Liver (tissue), 9 donors: ENCODE data around the gene BRIP1. TPM values are rescaled to one million over a fixed set of nuclear protein-coding genes. Genes with fewer than 3 reads are reported as not detected.

Source experiments
- DNase-seq: peaks from one replicate; pipeline ENCODE4 v3.0.0-alpha.2; 2017; ENCODE audit warnings: low spot score
- H3K27ac ChIP-seq, 2 donors: one replicate each; pipeline ENCODE4 v1.7.0; 2013; ENCODE audit warnings: inconsistent platforms in 2 of 2, low read length in 2 of 2, control low read depth in 1 of 2, low read depth in 1 of 2, mild to moderate bottlenecking in 1 of 2
- H3K27me3 ChIP-seq, 4 donors: one replicate each; pipeline versions ENCODE4 v1.6.1 to v1.7.0; 2013; ENCODE audit warnings: low read length in 3 of 4, inconsistent platforms in 1 of 4, mild to moderate bottlenecking in 1 of 4, moderate library complexity in 1 of 4; ENCODE audit not compliant: control insufficient read depth in 4 of 4, insufficient read depth in 4 of 4
- H3K36me3 ChIP-seq, 4 donors: one replicate each; pipeline versions ENCODE4 v1.6.1 to v1.7.0; 2013; ENCODE audit warnings: low read length in 3 of 4, mild to moderate bottlenecking in 3 of 4, low read depth in 1 of 4, moderate library complexity in 1 of 4; ENCODE audit not compliant: control insufficient read depth in 4 of 4, insufficient read depth in 3 of 4
- H3K4me1 ChIP-seq, 4 donors: one replicate each; pipeline versions ENCODE4 v1.6.1 to v1.7.0; 2013; ENCODE audit warnings: low read length in 3 of 4, mild to moderate bottlenecking in 3 of 4, moderate library complexity in 1 of 4; ENCODE audit not compliant: control insufficient read depth in 4 of 4, insufficient read depth in 4 of 4
- H3K4me3 ChIP-seq, 3 donors: one replicate each; pipeline versions ENCODE4 v1.6.1 to v1.7.0; 2013; ENCODE audit warnings: low read length in 3 of 3, control low read depth in 1 of 3, low read depth in 1 of 3, mild to moderate bottlenecking in 1 of 3
- H3K9ac ChIP-seq, 2 donors: one replicate each; pipeline ENCODE4 v1.7.0; 2013; ENCODE audit warnings: low read length in 2 of 2, mild to moderate bottlenecking in 2 of 2, moderate library complexity in 2 of 2, control low read depth in 1 of 2, low read depth in 1 of 2
- H3K9me3 ChIP-seq, 4 donors: one replicate each; pipeline versions ENCODE4 v1.6.1 to v1.7.0; 2013; ENCODE audit warnings: low read length in 3 of 4; ENCODE audit not compliant: control insufficient read depth in 4 of 4
- EGR1 ChIP-seq, 2 donors: IDR thresholded peaks; 2 replicates each; pipeline ENCODE4 v1.6.1; 2016 to 2018; ENCODE audit warnings: antibody characterized with exemption in 2 of 2, low read depth in 2 of 2
- FOXA1 ChIP-seq: IDR thresholded peaks from 2 replicates; pipeline ENCODE4 v1.6.1; 2016; ENCODE audit warnings: antibody characterized with exemption
- GABPA ChIP-seq, 2 donors: IDR thresholded peaks in 1 of 2; conservative IDR thresholded peaks in 1 of 2; 2 replicates each; pipeline ENCODE4 v1.6.1; 2016; ENCODE audit warnings: antibody characterized with exemption in 2 of 2, mild to moderate bottlenecking in 1 of 2, moderate library complexity in 1 of 2
- HNF4A ChIP-seq, 2 donors: conservative IDR thresholded peaks; 2 replicates each; pipeline ENCODE4 v1.6.1; 2016; ENCODE audit warnings: antibody characterized with exemption in 2 of 2, mild to moderate bottlenecking in 2 of 2
- HNF4G ChIP-seq: IDR thresholded peaks from 2 replicates; pipeline ENCODE4 v1.6.1; 2016; ENCODE audit warnings: antibody characterized with exemption
- JUND ChIP-seq, 2 donors: IDR thresholded peaks; 2 replicates each; pipeline ENCODE4 v1.6.1; 2016; ENCODE audit warnings: antibody characterized with exemption in 2 of 2
- NR2F2 ChIP-seq: IDR thresholded peaks from 2 replicates; pipeline ENCODE4 v1.6.1; 2016; ENCODE audit warnings: antibody characterized with exemption
- RAD21 ChIP-seq, 2 donors: IDR thresholded peaks; 2 replicates each; pipeline ENCODE4 v1.6.1; 2016; ENCODE audit warnings: antibody characterized with exemption in 2 of 2, mild to moderate bottlenecking in 2 of 2
- RXRA ChIP-seq, 2 donors: IDR thresholded peaks; 2 replicates each; pipeline ENCODE4 v1.6.1; 2017 to 2018; ENCODE audit warnings: antibody characterized with exemption in 2 of 2, mild to moderate bottlenecking in 1 of 2
- SP1 ChIP-seq: IDR thresholded peaks from 2 replicates; pipeline ENCODE4 v1.6.1; 2018; ENCODE audit warnings: antibody characterized with exemption, mild to moderate bottlenecking
- TAF1 ChIP-seq: conservative IDR thresholded peaks from 2 replicates; pipeline ENCODE4 v1.6.1; 2016; ENCODE audit warnings: antibody characterized with exemption, mild to moderate bottlenecking
- YY1 ChIP-seq: IDR thresholded peaks from 2 replicates; pipeline ENCODE4 v1.6.1; 2016; ENCODE audit warnings: antibody characterized with exemption, mild to moderate bottlenecking
- WGBS: extraction: QIAGEN DNeasy Blood & Tissue Kit; methylation state at CpG from one replicate; pipeline ENCODE4 v1.1.7; 2013; 5-methylcytosine and 5-hydroxymethylcytosine counted together
- polyA plus RNA-seq, 2 donors: library from polyadenylated mRNA; stranded (reverse) in 1 of 2; unstranded in 1 of 2; fragments of 200-250 nt in 1 of 2; fragments of >200 nt in 1 of 2; fragmentation: Nextera tagmentation in 1 of 2; extraction: Ambion mirVana in 1 of 2; gene quantifications; one replicate each; pipeline versions ENCODE4 v1.2.1 to v1.2.3, GENCODE V29; 2013 to 2015
- total RNA-seq, 2 donors: library from RNA; depleted of rRNA; stranded (reverse); fragments of >200 nt; gene quantifications; one replicate each; pipeline ENCODE4 v1.2.3, GENCODE V29; 2014
- TF ChIP-seq, protein P1 (sequence below): IDR thresholded peaks from 2 replicates; pipeline ENCODE4 v1.6.1; 2016; ENCODE audit warnings: antibody characterized with exemption
- TF ChIP-seq, protein P2 (sequence below): IDR thresholded peaks from 2 replicates; pipeline ENCODE4 v1.6.1; 2016; ENCODE audit warnings: antibody characterized with exemption
- TF ChIP-seq, protein P3 (sequence below): IDR thresholded peaks from 2 replicates; pipeline ENCODE4 v1.6.1; 2016; ENCODE audit warnings: antibody characterized with exemption, mild to moderate bottlenecking
- TF ChIP-seq, protein P4 (sequence below): fragments of 150-350 bp; IDR thresholded peaks from 2 replicates; pipeline ENCODE4 v1.5.1; 2017; ENCODE audit warnings: improper control_type of control experiment, low read depth, low read length; ENCODE audit not compliant: missing input control
- TF ChIP-seq, protein P5 (sequence below): IDR thresholded peaks from 2 replicates; pipeline ENCODE4 v1.6.1; 2016; ENCODE audit warnings: antibody characterized with exemption
- donor health status: healthy.
- donor health status: healthy.
- donor health status: healthy.
- donor health status: healthy.
- donor health status: healthy.

The BRIP1 gene
- total and polyA plus RNA-seq, 4 donors: 0.24 to 10.3 (median 0.90) TPM

DNA sequence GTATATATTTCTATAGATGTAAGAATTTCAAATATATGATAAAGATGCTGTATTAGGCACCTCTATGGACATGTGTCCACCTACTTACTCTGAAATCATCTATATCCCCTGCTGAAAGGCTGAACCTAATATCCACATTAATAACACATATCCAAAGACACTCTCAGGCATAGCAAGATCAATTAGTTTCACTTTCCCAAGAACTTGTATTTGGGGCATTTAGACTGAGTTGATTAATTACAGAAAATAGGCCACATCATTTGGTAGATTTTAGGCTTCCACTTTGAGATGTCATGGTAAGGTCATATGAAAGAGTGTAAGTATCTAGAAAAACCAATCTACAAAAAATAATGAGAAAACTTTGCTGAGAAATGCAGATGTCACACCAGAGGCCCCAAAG lies 45.1 kb downstream of the BRIP1 start:
- Histone ChIP-seq H3K36me3 (no peaks in the 10 kb centered on the region), H3K27me3 (no peaks in the 10 kb centered on the region), H3K9ac (no peak overlapping the region), H3K9me3 (no peaks in the 10 kb centered on the region), H3K4me1 (no peaks in the 10 kb centered on the region), H3K27ac (no peak overlapping the region), H3K4me3 (no peak overlapping the region)
- TF ChIP-seq, protein P1, sequence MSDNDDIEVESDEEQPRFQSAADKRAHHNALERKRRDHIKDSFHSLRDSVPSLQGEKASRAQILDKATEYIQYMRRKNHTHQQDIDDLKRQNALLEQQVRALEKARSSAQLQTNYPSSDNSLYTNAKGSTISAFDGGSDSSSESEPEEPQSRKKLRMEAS: no peak
- TF ChIP-seq, protein P2, sequence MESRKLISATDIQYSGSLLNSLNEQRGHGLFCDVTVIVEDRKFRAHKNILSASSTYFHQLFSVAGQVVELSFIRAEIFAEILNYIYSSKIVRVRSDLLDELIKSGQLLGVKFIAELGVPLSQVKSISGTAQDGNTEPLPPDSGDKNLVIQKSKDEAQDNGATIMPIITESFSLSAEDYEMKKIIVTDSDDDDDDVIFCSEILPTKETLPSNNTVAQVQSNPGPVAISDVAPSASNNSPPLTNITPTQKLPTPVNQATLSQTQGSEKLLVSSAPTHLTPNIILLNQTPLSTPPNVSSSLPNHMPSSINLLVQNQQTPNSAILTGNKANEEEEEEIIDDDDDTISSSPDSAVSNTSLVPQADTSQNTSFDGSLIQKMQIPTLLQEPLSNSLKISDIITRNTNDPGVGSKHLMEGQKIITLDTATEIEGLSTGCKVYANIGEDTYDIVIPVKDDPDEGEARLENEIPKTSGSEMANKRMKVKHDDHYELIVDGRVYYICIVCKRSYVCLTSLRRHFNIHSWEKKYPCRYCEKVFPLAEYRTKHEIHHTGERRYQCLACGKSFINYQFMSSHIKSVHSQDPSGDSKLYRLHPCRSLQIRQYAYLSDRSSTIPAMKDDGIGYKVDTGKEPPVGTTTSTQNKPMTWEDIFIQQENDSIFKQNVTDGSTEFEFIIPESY: no peak
- TF ChIP-seq, protein P3, sequence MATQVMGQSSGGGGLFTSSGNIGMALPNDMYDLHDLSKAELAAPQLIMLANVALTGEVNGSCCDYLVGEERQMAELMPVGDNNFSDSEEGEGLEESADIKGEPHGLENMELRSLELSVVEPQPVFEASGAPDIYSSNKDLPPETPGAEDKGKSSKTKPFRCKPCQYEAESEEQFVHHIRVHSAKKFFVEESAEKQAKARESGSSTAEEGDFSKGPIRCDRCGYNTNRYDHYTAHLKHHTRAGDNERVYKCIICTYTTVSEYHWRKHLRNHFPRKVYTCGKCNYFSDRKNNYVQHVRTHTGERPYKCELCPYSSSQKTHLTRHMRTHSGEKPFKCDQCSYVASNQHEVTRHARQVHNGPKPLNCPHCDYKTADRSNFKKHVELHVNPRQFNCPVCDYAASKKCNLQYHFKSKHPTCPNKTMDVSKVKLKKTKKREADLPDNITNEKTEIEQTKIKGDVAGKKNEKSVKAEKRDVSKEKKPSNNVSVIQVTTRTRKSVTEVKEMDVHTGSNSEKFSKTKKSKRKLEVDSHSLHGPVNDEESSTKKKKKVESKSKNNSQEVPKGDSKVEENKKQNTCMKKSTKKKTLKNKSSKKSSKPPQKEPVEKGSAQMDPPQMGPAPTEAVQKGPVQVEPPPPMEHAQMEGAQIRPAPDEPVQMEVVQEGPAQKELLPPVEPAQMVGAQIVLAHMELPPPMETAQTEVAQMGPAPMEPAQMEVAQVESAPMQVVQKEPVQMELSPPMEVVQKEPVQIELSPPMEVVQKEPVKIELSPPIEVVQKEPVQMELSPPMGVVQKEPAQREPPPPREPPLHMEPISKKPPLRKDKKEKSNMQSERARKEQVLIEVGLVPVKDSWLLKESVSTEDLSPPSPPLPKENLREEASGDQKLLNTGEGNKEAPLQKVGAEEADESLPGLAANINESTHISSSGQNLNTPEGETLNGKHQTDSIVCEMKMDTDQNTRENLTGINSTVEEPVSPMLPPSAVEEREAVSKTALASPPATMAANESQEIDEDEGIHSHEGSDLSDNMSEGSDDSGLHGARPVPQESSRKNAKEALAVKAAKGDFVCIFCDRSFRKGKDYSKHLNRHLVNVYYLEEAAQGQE: no peak
- no peak for TF ChIP-seq JUND (IDR thresholded peaks at IDR 0.05)
- no peak for DNase-seq

DNA sequence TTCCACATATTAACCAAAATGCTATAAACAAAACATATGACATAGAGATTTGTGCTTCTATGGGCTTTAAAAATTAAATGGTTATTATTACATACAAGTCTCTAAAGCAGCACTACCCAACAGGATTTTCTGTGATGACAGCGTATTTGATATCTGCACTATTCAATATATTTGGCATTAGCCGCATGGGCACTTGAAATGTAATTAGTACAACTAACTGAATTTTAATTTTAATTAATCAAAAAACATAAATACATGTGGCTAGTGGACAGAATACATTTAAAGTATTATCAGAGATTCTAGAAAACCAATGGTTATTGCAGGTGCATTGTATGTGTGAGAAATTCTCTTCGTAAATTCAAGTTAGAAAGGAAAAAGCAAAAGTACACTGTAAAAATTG lies 45.9 kb downstream of the BRIP1 start:
- Histone ChIP-seq H3K9ac (no peak overlapping the region), H3K27ac (no peak overlapping the region), H3K36me3 (no peaks in the 10 kb centered on the region), H3K9me3 (no peaks in the 10 kb centered on the region), H3K4me3 (no peak overlapping the region), H3K4me1 (no peaks in the 10 kb centered on the region), H3K27me3 (no peaks in the 10 kb centered on the region)
- DNase-seq: no peak
- 98% methylated on average over 3 of the region's 3 CpGs for WGBS
- TF ChIP-seq EGR1 (IDR thresholded peaks at IDR 0.05; ENCODE audit: low read depth in 2 of 2) (no peak), NR2F2 (no peak), HNF4A (conservative IDR thresholded peaks at IDR 0.05) (no peak), GABPA (IDR thresholded peaks at IDR 0.05 in 1 of 2, conservative IDR thresholded peaks at IDR 0.05 in 1 of 2) (no peak), FOXA1 (no peak), SP1 (no peak), JUND (IDR thresholded peaks at IDR 0.05) (no peak), RXRA (IDR thresholded peaks at IDR 0.05) (no peak), YY1 (no peak), RAD21 (IDR thresholded peaks at IDR 0.05) (no peak), HNF4G (no peak), TAF1 (no peak)
- TF ChIP-seq, protein P1: no peak
- TF ChIP-seq, protein P2: no peak
- TF ChIP-seq, protein P3: no peak
- TF ChIP-seq, protein P4, sequence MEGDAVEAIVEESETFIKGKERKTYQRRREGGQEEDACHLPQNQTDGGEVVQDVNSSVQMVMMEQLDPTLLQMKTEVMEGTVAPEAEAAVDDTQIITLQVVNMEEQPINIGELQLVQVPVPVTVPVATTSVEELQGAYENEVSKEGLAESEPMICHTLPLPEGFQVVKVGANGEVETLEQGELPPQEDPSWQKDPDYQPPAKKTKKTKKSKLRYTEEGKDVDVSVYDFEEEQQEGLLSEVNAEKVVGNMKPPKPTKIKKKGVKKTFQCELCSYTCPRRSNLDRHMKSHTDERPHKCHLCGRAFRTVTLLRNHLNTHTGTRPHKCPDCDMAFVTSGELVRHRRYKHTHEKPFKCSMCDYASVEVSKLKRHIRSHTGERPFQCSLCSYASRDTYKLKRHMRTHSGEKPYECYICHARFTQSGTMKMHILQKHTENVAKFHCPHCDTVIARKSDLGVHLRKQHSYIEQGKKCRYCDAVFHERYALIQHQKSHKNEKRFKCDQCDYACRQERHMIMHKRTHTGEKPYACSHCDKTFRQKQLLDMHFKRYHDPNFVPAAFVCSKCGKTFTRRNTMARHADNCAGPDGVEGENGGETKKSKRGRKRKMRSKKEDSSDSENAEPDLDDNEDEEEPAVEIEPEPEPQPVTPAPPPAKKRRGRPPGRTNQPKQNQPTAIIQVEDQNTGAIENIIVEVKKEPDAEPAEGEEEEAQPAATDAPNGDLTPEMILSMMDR: no peak
- TF ChIP-seq, protein P5, sequence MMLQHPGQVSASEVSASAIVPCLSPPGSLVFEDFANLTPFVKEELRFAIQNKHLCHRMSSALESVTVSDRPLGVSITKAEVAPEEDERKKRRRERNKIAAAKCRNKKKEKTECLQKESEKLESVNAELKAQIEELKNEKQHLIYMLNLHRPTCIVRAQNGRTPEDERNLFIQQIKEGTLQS: no peak
